Measurements from ENCODE around the gene PRSS57.

- TF ChIP-seq EZH2phosphoT487 (IDR thresholded peaks at IDR 0.05; ENCODE audit: low read depth) = no peak
- no peak for TF ChIP-seq CTCF (IDR thresholded peaks at IDR 0.05; ENCODE audit: low read depth, low read length)
These were observed 18.1 kb downstream of the PRSS57 start for GRCh38 chr19:677201-677600.

Measured in OCI-LY3 (cell line).